GM18508 (cell line): Measurements from ENCODE around the gene CPN1.
"Not testable (repeated sequence)": the region's sequence is repeated elsewhere in the genome, so short reads cannot be mapped to it uniquely, and the experiment has no call there.

Experiments
- ATAC-seq: cut with Tn5 transposase; IDR thresholded peaks from one replicate; pipeline ENCODE4 v1.9.1; 2021; ENCODE audit warnings: moderate number of reproducible peaks; ENCODE audit not compliant: insufficient read depth, unreplicated experiment

The CPN1 gene

DNA sequence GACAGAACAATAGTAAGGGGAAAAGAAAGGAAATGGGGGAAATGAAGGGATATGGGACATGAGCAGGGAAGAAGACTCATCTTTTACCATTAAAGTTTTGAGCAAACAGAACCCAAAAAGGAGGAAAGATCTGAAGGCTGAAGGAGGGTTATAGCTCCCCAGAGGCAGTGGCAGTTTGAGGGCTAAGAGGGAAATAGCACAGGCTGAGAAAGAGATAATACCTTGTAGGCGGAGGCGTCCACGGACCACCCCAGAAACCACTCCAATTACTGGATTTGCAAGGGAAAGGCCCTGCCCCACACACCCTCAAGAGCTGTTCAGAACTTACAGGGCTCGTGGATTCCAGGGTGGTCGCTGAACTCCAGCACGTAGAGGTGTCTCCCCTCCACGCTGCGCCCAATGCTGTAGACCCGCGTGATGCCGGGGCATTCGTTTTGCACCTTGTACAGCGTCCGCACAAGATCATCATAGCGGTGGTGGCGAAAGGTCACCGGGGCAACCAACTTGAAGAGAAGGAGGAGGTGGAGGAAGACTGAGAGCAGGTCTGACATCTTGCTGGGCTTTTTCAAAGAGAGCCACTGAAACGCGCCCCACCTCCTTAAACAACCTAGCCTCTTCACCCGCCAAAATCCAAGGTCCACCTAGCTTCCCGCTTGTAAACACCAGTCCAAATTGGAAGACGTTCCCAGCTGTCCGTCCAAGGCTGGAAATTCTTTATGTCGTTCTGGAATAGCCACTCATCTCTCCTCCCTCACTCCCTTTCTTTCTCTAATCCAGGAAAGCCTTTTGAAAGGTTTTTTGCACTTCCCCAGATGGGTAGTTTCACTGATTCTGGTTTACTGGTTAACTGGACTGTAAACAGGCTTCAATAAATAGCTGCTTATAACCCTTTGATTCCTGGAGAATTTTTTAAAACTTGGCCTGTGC is at the start of gene CPN1:
Gene CPN1 (minus strand): TSS at position 795 of the 927 bp plus-strand sequence. CDS start 244 bp downstream, at position 551.
- ATAC-seq = no peak

DNA sequence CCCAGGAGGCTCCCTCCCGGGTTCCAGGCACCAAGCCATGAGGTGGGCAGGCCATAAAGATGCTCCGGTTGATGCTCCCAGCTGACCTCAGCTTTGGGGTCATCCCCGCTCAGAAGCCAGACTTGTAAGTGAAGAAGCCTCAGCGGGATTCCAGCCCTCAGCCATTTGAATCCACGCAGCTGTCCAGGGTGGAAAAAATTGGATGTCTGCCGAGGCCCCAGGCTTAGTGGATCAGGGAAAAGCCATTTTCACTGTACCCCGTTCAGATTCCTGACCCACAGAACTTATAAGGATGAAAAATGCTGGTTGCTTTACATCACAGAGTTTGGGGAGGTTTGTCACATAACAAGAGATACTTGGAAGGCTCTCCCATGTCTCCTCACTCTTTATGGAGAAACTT is 49.2 kb upstream of the CPN1 start:
- no peak for ATAC-seq

DNA sequence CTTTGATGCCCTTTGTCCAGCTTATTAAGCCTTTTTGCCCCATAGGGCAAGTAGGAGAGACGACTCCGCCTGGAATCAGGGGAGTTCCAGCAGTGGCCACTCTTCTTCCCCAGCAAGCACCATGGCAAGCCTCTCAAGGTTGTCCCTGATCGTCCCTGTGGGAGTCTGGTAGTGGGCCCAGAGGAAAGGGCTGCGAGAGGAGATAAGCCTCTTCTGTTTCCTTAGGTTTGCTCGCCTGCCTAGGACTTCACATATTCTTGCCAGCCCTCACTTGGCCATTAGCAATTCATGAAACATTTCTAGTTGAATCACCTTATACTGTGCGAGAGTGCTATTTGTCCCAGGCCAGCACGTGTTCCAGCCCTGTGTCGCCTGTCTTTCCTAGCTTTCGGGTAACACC is 47.8 kb upstream of the CPN1 start:
- ATAC-seq = no peak

DNA sequence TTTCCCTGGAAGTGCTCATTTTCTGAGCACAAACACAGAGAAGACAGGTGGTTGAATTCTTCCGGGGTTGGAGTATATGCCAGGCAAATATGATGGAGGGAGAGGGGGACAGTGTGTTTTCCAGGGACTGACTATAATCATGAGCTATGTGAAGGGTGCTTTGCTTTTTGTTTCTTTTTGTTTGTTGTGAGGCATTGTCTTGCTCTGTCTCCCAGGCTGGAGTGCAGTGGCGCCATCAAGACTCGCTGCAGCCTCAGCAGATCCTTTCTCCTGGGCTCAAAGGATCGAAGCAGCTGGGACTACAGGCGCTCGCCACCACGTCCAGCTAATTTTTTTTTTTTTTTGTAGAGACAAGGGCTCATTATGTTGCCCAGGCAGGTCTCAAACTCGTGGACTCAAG is 47.3 kb upstream of the CPN1 start:
- ATAC-seq = no peak

DNA sequence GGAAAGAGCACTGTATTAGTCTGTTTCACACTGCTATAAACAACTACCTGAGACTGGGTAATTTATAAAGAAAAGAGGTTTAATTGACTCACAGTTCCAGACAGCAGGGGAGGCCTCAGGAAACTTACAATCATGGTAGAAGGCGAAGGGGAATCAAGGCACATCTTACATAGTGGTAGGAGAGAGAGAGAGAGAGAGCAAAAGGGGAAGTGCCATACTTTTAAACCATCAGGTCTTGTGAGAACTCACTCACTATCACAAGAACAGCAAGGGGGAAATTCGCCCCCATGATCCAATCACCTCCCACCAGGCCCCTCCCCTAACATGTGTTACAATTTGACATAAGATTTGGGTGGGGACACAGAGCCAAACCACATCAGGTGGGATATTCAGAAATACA is 43.7 kb upstream of the CPN1 start:
- ATAC-seq = not testable (repeated sequence)

DNA sequence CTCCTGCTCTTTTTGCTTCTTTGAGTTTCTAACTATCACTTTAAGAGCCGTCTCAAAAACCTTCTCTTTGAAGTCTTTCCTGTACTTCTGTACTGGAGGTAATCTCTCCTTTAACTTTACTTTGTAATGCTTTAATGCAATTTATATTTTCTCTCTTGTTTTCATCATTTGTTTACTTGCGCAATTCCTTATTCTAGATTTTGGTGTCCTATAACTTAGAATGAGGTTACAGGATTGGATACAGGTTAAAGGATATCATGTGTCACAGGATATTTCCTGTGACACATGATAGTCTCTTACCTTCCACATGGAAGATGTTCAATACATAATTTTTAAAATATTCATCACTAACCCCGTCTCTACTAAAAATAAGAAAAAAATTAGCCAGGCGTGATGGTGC is 42.4 kb upstream of the CPN1 start:
- ATAC-seq = no peak

DNA sequence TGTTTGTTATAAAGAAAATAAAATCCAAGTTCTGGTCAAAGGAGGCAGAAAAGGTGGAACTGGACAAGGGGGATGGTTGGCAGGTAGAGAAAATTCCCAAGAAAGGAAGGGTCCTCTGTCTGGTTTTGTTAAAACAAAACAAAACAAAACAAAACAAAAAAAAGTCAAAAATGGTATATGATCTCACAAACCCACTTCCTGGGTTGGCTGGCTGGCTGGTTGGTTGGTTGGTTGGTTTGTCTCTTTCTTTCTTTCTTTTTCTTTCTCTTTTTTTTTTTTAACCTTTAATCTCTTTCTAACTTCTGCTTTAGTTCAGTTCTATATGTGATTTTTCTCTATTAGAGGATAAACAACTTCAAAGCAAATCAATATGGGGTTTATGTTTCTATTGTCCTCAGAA is 41.1 kb upstream of the CPN1 start:
- no peak for ATAC-seq

DNA sequence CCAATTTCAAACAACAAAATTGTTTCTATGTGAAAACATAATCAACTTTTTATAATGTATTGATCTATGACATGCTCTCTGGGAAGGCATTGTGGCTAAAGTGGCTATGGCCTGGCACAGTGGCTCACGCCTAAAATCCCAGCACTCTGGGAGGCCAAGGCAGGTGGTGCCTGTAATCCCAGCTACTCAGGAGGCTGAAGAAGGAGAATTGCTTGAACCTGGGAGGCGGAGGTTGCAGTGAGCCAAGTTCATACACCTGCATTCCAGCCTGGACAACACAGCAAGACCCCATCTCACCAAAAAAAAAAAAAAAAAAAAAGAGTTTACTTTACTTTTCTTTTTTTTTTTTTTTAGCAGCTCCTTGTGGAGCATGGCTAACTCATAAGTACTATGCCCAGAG is 38.9 kb upstream of the CPN1 start:
- no peak for ATAC-seq

DNA sequence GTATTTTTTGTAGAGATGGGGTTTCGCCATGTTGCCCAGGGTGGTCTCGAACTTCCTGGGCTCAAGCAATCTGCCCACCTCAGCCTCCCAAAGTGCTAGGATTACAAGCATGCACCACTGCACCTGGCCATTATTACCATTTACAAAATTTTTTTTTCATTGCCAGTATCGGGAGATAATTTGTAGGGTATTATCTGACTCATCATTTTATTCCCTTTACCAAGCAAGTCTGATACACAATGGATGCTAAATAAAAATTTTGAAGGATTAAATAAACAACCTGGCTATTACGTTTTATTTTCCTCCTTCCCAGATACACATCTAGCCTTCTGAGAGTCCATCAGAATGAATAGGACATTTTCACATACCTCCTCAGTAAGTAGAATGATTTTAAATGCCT is 38.1 kb upstream of the CPN1 start:
- no peak for ATAC-seq

DNA sequence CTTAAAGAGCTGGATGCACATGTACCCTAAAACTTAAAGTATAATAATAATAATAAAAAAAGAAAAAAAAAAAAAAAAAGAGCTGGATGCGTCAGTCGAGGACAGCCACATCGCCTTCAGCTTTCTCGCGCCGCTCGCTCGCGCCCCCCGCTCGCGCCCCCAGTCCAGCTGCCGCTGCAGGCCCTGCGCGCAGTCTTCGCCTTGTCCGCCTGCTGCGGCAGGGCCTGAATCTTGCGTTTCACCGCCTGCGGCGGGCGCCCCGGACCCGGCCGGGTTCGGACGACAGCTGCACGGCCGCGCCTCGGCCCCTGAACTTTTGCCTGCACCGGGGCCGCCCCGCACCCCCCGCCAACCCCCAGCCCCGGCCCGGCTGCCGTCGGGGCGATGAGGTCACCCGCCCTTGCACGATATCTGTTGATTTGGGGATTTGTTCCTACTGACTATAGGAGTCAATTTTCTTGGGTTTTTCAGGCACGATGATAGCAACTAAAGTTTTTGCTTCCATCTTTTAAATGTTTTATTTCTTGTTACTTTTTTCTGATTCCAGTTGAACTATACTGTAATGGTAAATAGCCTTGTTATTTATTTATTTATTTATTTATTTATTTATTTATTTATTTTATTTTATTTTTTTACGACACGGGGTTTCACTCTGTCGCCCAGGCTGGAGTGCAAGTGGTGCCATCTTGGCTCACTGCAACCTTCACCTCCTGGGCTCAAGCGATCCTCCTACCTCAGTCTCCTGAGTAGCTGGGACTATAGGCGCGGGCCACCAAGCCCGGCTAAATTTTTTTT is 33.5 kb upstream of the CPN1 start:
- no peak for ATAC-seq

DNA sequence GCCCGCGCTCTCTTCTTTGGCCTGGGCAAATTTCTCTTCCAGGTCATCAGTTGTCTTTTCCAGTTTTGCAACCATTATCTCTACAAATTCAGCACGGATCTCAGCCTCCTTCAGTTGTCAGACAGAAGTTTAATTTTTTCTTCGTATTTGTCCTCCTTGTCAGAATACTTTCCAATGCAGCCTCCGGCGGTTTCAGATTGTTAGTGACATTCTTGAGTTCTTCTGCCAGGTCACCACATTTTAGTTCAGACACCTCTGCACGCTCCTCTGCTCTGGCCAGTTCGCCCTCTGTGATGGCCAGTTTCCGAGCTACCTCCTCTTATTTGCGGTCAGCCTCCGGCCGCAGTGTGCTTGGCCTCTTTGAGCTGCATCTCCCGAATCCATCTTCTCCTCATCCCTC is 32.8 kb upstream of the CPN1 start:
- ATAC-seq = no peak

DNA sequence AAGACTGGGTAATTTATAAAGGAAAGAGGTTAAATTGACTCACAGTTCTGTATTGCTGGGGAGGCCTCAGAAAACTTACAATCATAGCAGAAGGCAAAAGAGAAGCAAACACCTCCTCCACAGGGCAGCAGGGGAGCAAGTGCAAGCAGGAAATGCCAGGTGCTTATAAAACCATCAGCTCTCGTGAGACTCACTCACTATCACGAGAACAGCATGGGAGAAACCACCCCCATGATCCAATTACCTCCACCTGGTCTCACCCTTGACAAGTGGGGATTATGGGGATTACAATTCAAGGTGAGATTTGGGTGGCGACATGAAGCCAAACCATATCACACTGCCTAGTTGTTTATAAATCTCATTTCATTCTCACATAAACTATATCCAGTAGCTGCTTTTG is 28.0 kb upstream of the CPN1 start:
- no peak for ATAC-seq

DNA sequence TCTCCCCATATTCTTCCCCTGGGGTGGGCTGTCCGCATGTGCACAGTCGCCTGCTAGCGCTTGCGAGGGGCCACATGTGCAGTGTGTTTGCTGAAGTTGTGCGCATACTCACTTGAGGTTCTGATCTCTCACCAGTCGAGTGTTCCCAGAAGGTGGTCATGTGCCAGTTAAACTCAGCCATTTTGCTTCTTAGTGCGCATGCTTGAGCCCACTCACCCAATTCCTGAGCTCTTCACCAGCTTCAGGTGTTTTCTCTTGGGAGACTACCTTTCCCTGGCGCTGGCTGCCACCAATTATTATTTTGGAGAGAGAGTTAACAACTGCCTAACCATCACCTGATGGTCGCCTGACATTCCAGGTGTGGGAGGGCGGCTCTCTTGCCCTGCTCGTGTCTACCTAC is 25.2 kb upstream of the CPN1 start:
- no peak for ATAC-seq

DNA sequence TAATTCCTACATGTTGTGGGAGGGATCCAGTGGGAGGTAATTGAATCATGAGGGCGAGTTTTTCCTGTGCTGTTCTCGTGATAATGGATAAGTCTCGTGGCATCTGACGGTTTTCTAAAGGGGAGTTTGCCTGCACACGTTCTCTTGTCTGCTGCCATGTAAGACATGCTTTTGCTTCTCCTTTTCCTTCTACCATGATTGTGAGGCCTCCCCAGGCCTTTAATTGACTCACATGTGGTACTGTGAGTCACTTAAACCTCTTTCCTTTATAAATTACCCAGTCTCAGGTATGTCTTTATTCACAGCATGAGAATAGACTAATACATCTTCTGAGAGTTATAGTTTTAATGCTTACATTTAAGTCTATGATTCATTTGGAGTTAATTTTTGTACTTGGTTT is 22.6 kb upstream of the CPN1 start:
- no peak for ATAC-seq

DNA sequence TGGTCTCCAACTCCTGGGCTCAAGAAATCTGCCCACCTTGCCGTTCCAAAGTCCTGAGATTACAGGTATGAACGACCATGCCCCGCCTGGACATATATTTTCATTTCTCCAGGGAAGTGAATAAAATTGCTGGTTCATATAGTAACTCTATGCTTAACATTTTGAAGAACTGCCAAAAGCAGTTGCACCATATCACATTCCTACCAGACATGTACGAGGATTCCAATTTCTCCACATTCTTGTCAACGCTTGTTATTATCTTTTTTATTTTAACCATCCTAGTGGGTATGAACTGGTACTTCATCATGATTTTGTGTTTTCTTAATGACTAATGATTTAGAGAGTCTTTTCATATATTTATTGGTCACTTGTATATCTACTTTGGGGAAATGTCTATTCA is 21.9 kb upstream of the CPN1 start:
- ATAC-seq = no peak

DNA sequence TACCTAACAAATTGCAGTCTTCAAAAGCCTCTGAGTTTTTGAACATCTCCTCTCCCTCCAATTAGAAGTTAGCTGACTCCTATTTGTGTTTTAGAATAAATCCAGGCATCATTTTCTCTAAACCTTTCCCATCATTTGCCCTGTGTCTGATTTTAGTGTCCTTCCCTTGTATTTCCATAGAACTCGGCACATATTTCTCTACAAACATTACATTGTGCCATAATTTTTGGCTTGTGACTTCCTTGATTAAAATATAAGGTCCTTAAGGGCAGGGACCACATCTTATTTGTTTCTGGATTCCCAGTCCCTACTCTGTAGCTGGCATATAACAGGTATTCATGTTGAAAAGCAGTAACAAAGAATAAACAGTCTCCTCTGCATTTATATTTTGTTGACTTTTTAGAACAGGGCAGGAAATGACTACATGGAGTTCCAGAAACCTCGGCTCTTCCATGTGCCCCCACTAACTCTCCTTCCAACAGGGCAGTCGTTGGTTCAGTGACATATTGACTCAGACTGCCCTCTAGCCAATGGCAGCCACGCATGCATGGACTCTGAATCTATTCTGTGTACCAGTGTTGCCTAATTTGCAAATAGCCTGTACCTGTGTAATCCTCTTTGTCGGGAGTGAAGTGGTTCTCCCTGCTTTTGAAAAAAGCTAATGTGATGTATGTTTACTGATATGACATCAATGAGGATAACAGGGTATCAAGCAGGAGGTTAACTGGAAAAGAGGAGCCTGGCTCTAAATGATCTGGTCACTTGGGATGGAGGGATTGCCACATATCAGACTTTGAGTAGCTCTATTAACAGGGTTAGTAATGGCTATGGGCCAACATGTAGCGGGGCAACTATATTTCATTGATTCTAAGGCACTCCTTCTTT is 19.8 kb upstream of the CPN1 start:
- no peak for ATAC-seq

DNA sequence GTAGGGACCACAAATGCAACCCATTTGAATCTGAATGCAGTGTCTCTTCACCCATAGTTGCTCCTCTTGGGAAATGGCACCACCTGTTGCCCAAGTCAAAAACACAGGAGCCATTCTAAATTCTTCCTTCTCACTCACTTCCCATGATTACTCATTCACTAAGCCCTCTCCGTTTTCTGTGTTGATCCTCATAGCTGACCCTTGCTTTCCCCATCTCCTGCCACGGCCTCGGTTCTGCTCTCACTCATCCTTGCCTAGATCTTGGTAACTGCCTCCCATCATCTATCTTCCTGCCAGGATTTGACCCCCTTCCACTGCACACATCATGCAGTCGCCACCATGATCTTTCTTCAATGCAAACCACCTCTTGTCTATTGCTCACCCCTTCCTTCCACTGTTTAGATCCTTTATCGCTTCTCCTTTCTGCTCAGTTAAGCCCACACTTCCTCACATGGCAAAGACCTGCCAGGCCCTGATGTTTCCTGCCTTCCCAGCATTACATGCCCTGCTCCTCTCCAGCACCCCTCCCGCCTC is 19.0 kb upstream of the CPN1 start:
- ATAC-seq = no peak

DNA sequence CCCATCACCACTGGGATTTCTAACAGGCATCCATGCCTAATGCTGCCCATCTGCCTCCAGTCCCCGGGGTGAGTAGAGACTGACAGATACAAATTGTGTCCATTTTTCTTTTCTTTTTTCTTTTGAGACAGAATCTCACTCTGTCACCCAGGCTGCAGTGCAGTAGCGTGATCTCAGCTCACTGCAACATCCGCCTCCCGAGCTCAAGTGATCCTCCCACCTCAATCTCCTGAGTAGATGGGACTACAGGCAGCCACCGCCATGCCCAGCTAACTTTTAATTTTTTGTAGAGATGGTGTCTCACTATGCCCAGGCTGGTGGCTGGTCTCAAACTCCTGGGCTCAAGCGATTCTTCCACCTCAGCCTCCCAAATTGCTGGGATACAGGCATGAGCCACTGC is 7.6 kb upstream of the CPN1 start:
- no peak for ATAC-seq

DNA sequence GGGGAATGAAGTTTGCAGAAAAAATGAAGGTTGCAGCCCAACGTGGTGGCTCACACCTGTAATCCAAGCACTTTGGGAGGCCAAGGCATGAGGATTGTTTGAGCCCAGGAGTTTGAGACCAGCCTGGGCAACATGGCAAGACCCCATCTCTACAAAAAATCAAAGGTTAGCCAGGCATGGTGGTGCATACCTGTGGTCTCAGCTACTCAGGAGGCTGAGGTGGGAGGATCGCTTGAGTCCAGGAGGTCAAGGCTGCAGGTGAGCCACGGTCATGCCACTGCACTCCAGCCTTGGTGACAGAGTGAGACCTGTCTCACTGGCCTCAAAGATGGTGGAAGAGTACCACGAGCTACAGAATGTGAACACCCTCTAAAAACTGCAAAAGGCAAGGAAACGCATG is 5.0 kb upstream of the CPN1 start:
- ATAC-seq = not testable (repeated sequence)

DNA sequence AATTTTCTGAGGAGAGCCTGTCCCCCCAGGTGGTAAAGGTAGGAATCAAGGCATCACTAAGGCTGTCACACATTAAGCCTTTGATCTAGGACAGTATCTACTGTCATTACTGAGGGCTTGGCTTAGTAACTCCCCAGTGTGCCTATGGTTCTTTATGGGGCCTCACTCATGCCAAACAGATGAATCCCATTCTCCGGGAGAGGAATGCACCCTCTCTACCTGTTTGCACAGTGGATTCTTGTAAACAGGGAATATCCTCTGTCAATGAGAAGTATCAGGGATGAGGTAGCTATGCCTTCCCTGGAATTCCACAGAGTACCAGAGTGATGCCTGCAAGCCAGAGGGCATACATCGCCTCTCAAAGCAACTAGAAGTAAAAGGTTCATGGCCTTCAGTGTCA is 3.9 kb upstream of the CPN1 start:
- ATAC-seq = no peak
